Stomach (tissue), 9 donors: Measurements from ENCODE around the gene TELO2. TPM values are rescaled to one million over a fixed set of nuclear protein-coding genes. Genes with fewer than 3 reads are reported as not detected.

Source experiments
- DNase-seq, 2 donors: peaks; one replicate each; pipeline versions ENCODE4 v3.0.0 to v3.0.0-alpha.2; 2013 to 2019
- H3K27ac ChIP-seq, 5 donors: fragments of 200-600 bp in 4 of 5; sonication (generic) in 4 of 5; one replicate each; pipeline ENCODE4 v1.5.1; 2013 to 2019; ENCODE audit warnings: mild to moderate bottlenecking in 1 of 5, moderate library complexity in 1 of 5
- H3K27me3 ChIP-seq, 3 donors: fragments of 200-600 bp; sonication (generic); one replicate each; pipeline ENCODE4 v1.5.1; 2017 to 2019; ENCODE audit warnings: mixed run types in 1 of 3
- H3K36me3 ChIP-seq, 4 donors: fragments of 200-600 bp; sonication (generic); 1 replicate in 3 of 4; 2 replicates in 1 of 4; pipeline ENCODE4 v1.5.1; 2016 to 2019
- H3K4me1 ChIP-seq, 4 donors: fragments of 200-600 bp; sonication (generic); one replicate each; pipeline ENCODE4 v1.5.1; 2016 to 2019
- H3K4me3 ChIP-seq, 4 donors: fragments of 200-600 bp; sonication (generic) in 3 of 4; one replicate each; pipeline ENCODE4 v1.5.1; 2016 to 2019; ENCODE audit warnings: mild to moderate bottlenecking in 1 of 4
- H3K9me3 ChIP-seq, 4 donors: fragments of 200-600 bp; sonication (generic); one replicate each; pipeline ENCODE4 v1.5.1; 2016 to 2019
- EP300 ChIP-seq: sonication (generic); formaldehyde crosslinking; IDR thresholded peaks from one replicate; pipeline ENCODE4 v1.6.1; 2017; ENCODE audit warnings: antibody characterized with exemption
- POLR2A ChIP-seq, 4 donors: fragments of 450-650 bp; IDR thresholded peaks; one replicate each; pipeline ENCODE4 v1.6.1; 2016; ENCODE audit warnings: antibody characterized with exemption in 4 of 4, control low read depth in 2 of 4, mild to moderate bottlenecking in 1 of 4, moderate library complexity in 1 of 4
- POLR2AphosphoS5 ChIP-seq, 3 donors: sonication (generic); formaldehyde crosslinking; IDR thresholded peaks; one replicate each; pipeline ENCODE4 v1.6.1; 2016; ENCODE audit warnings: antibody characterized with exemption in 3 of 3
- WGBS, 5 donors: extraction: QIAGEN DNeasy Blood & Tissue Kit in 3 of 5; methylation state at CpG; one replicate each; pipeline versions ENCODE4 v1.1.5 to v1.1.7; 2013 to 2018; 5-methylcytosine and 5-hydroxymethylcytosine counted together
- intact Hi-C: fragments of 100-400 bp; cut with DNase I; formaldehyde crosslinking; loops from one replicate; pipeline ENCODE4 v1.15.1; 2023; ENCODE audit warnings: low total_unique reads
- polyA plus RNA-seq, 3 donors: library from polyadenylated mRNA; stranded (reverse); fragments of 200-250 nt; gene quantifications; one replicate each; pipeline ENCODE4 v1.2.3, GENCODE V29; 2013
- total RNA-seq, 5 donors: library from RNA; depleted of rRNA; stranded (reverse); fragments of >200 nt; gene quantifications; one replicate each; pipeline versions ENCODE4 v1.1.0 to v1.2.3, GENCODE V29; 2014 to 2016
- TF ChIP-seq, protein P1 (sequence below), 7 experiments: fragments of 450-650 bp in 4 of 7; fragments of 200-600 bp in 3 of 7; sonication (generic) in 3 of 7; IDR thresholded peaks; one replicate each; pipeline ENCODE4 v1.5.1; 2016 to 2019; ENCODE audit warnings: antibody characterized with exemption in 7 of 7, control low read depth in 2 of 7, mild to moderate bottlenecking in 1 of 7
- donor health status: healthy with polysubstance abuse.
- donor health status: Bipolar disorder and iron deficiency.
- donor health status: healthy.

Gene TELO2
- total and polyA plus RNA-seq, 8 donors: 12.4 to 107 (median 32.1) TPM

DNA sequence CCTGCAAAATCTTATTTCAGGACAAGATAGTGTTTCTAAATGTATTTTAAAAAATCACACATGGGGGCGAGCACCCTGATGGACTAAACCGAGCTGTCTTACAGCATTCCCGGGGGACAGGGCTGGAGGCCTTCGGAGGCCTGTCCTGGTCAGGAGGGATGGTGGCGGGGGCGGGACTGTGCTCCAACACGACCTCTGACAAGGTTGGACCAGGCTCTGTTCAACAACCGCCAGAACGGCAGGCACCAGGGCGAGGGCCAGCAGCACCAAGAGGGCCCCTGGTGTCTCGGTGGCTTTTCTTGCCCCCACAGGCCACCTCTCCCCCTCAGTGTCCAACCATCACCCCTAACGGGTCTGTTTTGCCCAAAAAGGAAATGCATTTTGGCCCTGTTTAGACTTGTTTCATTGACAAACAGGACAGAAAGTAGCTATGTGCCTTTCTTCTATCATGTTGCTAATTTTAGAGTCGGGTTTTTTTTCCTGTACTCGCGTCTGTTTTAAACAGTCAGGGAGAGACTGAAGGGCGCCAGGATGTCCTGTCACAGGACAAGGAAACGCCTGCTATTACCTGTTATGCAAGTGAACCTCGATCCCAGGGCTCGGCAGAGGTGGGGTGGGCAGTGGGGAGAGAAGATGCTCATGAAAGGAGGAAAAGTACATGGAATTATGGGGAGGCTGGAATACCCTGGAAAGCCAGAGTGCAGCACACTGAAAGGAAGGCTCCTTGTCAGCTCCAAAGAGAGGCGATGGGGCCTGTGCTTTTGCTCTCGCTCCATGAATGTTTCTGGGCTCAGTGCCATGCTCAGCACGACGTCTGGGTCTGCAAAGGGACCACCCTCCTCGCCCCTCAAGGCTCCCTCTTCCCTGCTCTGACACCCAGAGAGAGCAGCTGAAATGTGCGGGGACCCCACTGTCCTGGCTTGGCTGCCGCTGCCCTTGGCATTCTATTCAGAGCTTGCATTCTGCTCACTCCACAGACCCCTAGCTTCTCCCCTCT lies 52.2 kb downstream of the TELO2 start:
- intact Hi-C loops: no loop called here
- WGBS, 5 donors: 48 to 70% (median 63%) methylated on average over 26 of the region's 26 CpGs
- Histone ChIP-seq H3K27me3 (no peaks in the 10 kb centered on the region), H3K9me3 (no peaks in the 10 kb centered on the region), H3K27ac (peak overlapping the region; percentile 60 to 88 (median 84)), H3K4me1 (peaks cover 33 to 79% (median 56%) of the 10 kb centered on the region in 4 donors), H3K36me3 (peaks cover 7 to 70% (median 50%) of the 10 kb centered on the region in 4 donors), H3K4me3 (peak overlapping the region in 2 of 4 donors; percentile 8 to 13)
- TF ChIP-seq POLR2A (IDR thresholded peaks at IDR 0.05) (no peak), POLR2AphosphoS5 (IDR thresholded peaks at IDR 0.05) (peak; percentile 13 to 21 (median 18))
- DNase-seq: peak in 1 of 2 donors; percentile 60

DNA sequence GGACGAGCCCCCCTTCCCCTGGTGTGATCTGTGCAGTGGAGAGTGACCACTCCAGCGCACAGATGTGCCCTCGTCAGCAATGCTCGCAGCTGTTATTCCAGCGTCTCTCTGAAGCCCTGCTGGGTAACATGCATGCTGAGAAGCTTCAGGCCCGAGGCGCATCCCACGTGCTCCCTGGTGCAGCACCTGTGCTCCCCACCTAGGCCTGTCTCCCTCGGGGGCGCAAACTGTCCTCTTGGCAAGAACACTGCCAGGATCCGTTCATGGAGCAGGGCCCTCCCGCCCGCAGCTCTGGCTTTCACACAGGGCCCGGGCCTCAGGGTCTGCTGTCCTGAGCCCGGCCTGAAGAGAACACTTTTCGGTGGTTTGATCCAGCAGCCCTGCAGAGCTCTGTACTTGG lies 53.3 kb downstream of the TELO2 start:
- H3K27me3 ChIP-seq: no peaks in the 10 kb centered on the region
- no peak overlapping the region for H3K4me3 ChIP-seq
- no peaks in the 10 kb centered on the region for H3K9me3 ChIP-seq
- H3K4me1 ChIP-seq: peaks cover 36 to 88% (median 63%) of the 10 kb centered on the region in 4 donors
- peak overlapping the region; percentile 20 to 88 (median 84) for H3K27ac ChIP-seq
- TF ChIP-seq, protein P1, sequence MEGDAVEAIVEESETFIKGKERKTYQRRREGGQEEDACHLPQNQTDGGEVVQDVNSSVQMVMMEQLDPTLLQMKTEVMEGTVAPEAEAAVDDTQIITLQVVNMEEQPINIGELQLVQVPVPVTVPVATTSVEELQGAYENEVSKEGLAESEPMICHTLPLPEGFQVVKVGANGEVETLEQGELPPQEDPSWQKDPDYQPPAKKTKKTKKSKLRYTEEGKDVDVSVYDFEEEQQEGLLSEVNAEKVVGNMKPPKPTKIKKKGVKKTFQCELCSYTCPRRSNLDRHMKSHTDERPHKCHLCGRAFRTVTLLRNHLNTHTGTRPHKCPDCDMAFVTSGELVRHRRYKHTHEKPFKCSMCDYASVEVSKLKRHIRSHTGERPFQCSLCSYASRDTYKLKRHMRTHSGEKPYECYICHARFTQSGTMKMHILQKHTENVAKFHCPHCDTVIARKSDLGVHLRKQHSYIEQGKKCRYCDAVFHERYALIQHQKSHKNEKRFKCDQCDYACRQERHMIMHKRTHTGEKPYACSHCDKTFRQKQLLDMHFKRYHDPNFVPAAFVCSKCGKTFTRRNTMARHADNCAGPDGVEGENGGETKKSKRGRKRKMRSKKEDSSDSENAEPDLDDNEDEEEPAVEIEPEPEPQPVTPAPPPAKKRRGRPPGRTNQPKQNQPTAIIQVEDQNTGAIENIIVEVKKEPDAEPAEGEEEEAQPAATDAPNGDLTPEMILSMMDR (IDR thresholded peaks at IDR 0.05): no peak
- no peak for TF ChIP-seq POLR2AphosphoS5 (IDR thresholded peaks at IDR 0.05)
- TF ChIP-seq EP300: no peak
- intact Hi-C loops: no loop called here
- DNase-seq: no peak
- peaks cover 3 to 70% (median 53%) of the 10 kb centered on the region in 4 donors for H3K36me3 ChIP-seq
- 85 to 96% (median 91%) methylated on average over 14 to 16 of the region's 16 CpGs for WGBS, 5 donors

DNA sequence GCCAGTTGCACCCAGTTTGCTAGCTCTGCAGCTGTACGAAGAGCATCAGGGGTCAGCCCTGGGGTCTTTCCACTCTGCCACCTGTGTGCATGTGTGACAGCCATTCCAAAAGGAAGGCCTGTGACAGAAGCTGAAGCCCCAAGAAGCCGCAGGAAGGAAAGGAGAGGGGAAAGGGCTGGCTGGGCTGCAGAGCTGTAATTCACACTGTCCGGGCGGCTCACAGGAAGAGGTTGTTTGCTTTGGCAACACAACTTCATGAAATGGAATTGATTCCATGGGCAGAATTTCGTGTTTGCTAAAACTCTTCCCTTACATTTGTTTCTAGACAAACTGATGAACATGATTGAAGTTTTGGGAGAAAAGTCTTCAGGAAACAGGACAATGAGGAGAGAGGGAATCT lies 55.1 kb downstream of the TELO2 start:
- no peak for DNase-seq

DNA sequence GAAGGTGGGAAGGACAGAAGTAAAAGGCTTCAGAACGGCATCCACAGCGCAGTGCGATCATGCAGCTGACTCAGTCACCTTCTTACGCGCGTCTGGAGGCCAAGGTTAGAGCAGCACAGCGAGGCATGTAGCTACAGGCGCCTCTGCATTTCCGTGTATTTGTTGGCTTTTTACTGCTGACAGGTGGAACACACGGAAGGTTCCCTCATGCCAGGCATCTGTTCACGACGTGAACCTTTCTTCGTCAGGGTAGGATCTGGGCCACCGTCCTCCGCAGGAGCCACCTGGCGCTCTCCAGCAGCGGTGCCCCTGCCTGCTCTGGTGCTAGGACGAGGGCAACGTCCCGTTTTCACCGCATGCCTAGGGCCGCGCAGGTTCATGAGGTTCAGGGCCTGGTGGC lies 55.6 kb downstream of the TELO2 start:
- Histone ChIP-seq H3K9me3 (no peaks in the 10 kb centered on the region), H3K27ac (peak overlapping the region in 4 of 5 donors; percentile 25 to 88 (median 57)), H3K36me3 (peaks cover 3 to 71% (median 51%) of the 10 kb centered on the region in 4 donors), H3K4me3 (no peak overlapping the region), H3K27me3 (no peaks in the 10 kb centered on the region), H3K4me1 (peaks cover 32 to 67% (median 52%) of the 10 kb centered on the region in 4 donors)
- TF ChIP-seq EP300 (no peak), POLR2AphosphoS5 (IDR thresholded peaks at IDR 0.05) (no peak)
- TF ChIP-seq, protein P1 (IDR thresholded peaks at IDR 0.05): no peak
- no peak for DNase-seq
- 84 to 91% (median 91%) methylated on average over 17 to 23 of the region's 23 CpGs for WGBS, 5 donors
- intact Hi-C loops: no loop called here

More for the DNA sequence above, 55.1 kb downstream of the TELO2 start:
- Histone ChIP-seq H3K4me3 (no peak overlapping the region), H3K27me3 (no peaks in the 10 kb centered on the region), H3K9me3 (no peaks in the 10 kb centered on the region), H3K4me1 (peaks cover 32 to 72% (median 56%) of the 10 kb centered on the region in 4 donors), H3K27ac (peak overlapping the region in 4 of 5 donors; percentile 25 to 88 (median 57)), H3K36me3 (peaks cover 3 to 66% (median 46%) of the 10 kb centered on the region in 4 donors)
- no peak for TF ChIP-seq POLR2A (IDR thresholded peaks at IDR 0.05)
- TF ChIP-seq EP300: no peak
- TF ChIP-seq, protein P1 (IDR thresholded peaks at IDR 0.05): no peak
- no peak for TF ChIP-seq POLR2AphosphoS5 (IDR thresholded peaks at IDR 0.05)
- WGBS, 5 donors: 58 to 75% (median 70%) methylated on average over 5 of the region's 5 CpGs
- intact Hi-C loops: no loop called here
